ENCODE measurements around the gene PARVA. TPM values are rescaled to one million over a fixed set of nuclear protein-coding genes. Genes with fewer than 3 reads are reported as not detected.

PARVA gene
- total and polyA plus RNA-seq, 2 of the 4 experiments (the other 2 are of a cell fraction), result 65.2 to 80.2 TPM

- intact Hi-C loops (cut with micrococcal nuclease) (no loop called here), dilution Hi-C loops (cut with HindIII; ENCODE audit: low sequenced_read_pairs, unreplicated experiment) (no loop called here), in situ Hi-C loops (cut with MboI; ENCODE audit: low sequenced_read_pairs) (no loop called here)
- H4K8ac ChIP-seq (ENCODE audit: low read depth in 2 of 2, low read length in 2 of 2), result peak overlapping the region in 1 of 2 experiments; percentile 33; a peak in 2 of 4 replicates
- peaks cover 75% of the 10 kb centered on the region for H4K20me1 ChIP-seq (ENCODE audit: insufficient read depth, low read length)
- no peak overlapping the region for H3K56ac ChIP-seq (ENCODE audit: extremely low read depth, insufficient read depth, low read length)
- CTCF ChIA-PET, result no interaction called here
- TF ChIP-seq CHD1 (IDR thresholded peaks at IDR 0.05; ENCODE audit: low read depth, low read length) (no peak), NFE2L2 (IDR thresholded peaks at IDR 0.05; ENCODE audit: low read depth, low read length) (no peak), RFX5 (IDR thresholded peaks at IDR 0.05; ENCODE audit: low read depth, low read length) (no peak), ELK1 (IDR thresholded peaks at IDR 0.05; ENCODE audit: borderline replicate concordance, low read depth, low read length) (no peak), FOS (IDR thresholded peaks at IDR 0.05; ENCODE audit: low read depth, low read length) (no peak), MAFK (IDR thresholded peaks at IDR 0.05; ENCODE audit: low read depth, low read length) (no peak), MXI1 (IDR thresholded peaks at IDR 0.05; ENCODE audit: borderline replicate concordance, low read depth, low read length) (no peak), RAD21 (IDR thresholded peaks at IDR 0.05; ENCODE audit: low read length) (no peak), RCOR1 (IDR thresholded peaks at IDR 0.05; ENCODE audit: insufficient replicate concordance, low read length) (no peak), CEBPB (IDR thresholded peaks at IDR 0.05; ENCODE audit: low read depth, low read length) (no peak; the same call in 1 of the 2 replicates), SMC3 (IDR thresholded peaks at IDR 0.05; ENCODE audit: low read depth, low read length) (no peak)
- no peak overlapping the region for H2BK15ac ChIP-seq (ENCODE audit: low read depth, low read length)
- no TSS peak for BruUV-seq (replicated peaks)
- H3K23ac ChIP-seq (ENCODE audit: low read depth, low read length), result peak overlapping the region; percentile 7; the same call in 1 of the 2 replicates
- H3K9me3 ChIP-seq (ENCODE audit: control insufficient read depth, insufficient read depth, low read length), result peaks cover 3% of the 10 kb centered on the region; the same call in 1 of the 2 replicates
- DNase-seq (no peak), ATAC-seq (ENCODE audit: low read depth) (peak; percentile 37; the same call in 1 of the 2 replicates)
- peak overlapping the region; percentile 28; the same call in 1 of the 2 replicates for H3K4ac ChIP-seq (ENCODE audit: low read depth, low read length)
- no peak overlapping the region for H4K91ac ChIP-seq (ENCODE audit: insufficient read depth, low read depth, low read length)
- H3K36me3 ChIP-seq (ENCODE audit: control insufficient read depth, insufficient read depth, low read length), result peaks cover 9% of the 10 kb centered on the region
- peak overlapping the region; percentile 6; the same call in 1 of the 2 replicates for H3K27ac ChIP-seq (ENCODE audit: insufficient read depth, low read length)
- no peak overlapping the region for H2AFZ ChIP-seq (replicated peaks; ENCODE audit: low read length, poor library complexity)
- peak overlapping the region; percentile 7 for H2BK5ac ChIP-seq (ENCODE audit: low read depth, low read length, poor library complexity, severe bottlenecking)
- no peak overlapping the region for H2BK20ac ChIP-seq (ENCODE audit: low read depth, low read length)
- peaks cover 38% of the 10 kb centered on the region for H3K4me1 ChIP-seq (ENCODE audit: control insufficient read depth, insufficient read depth, low read length)
- POLR2A ChIA-PET (ENCODE audit: unreplicated experiment), result no interaction called here
- no peak overlapping the region for H2BK120ac ChIP-seq (ENCODE audit: low read depth, low read length)
- H3K79me1 ChIP-seq (ENCODE audit: low read depth in 1 of 2, low read length in 2 of 2), result peaks cover 34 to 88% of the 10 kb centered on the region in 2 experiments
- H3K14ac ChIP-seq (replicated peaks; ENCODE audit: low read depth, low read length), result 0 out of 2 replicates have a peak overlapping the region, but pooled peaks have one; percentile 27
- peaks cover 42% of the 10 kb centered on the region for H3K9me1 ChIP-seq (ENCODE audit: insufficient read depth, low read length)
- H3K4me2 ChIP-seq (ENCODE audit: low read depth, low read length), result no peak overlapping the region
- H3K18ac ChIP-seq (ENCODE audit: low read depth, low read length), result no peak overlapping the region; the same call in 1 of the 2 replicates
- no peak overlapping the region; the same call in 1 of the 2 replicates for H4K5ac ChIP-seq (ENCODE audit: low read depth, low read length)
- H2AK9ac ChIP-seq (replicated peaks; ENCODE audit: low read depth, low read length, poor library complexity), result no peak overlapping the region
- H3K4me3 ChIP-seq (ENCODE audit: insufficient read depth, low read depth, low read length), result no peak overlapping the region
- H3K27me3 ChIP-seq (ENCODE audit: control insufficient read depth, insufficient read depth, low read length), result no peaks in the 10 kb centered on the region
- H3K9ac ChIP-seq (ENCODE audit: low read depth, low read length), result no peak overlapping the region
- WGBS, 2 experiments (ENCODE audit: extremely low coverage in 2 of 2, insufficient read length in 1 of 2), result no CpG with 5 or more reads among the region's 10 CpGs
- no peak overlapping the region; the same call in 1 of the 2 replicates for H2AK5ac ChIP-seq (ENCODE audit: low read depth, low read length)
Observed at GRCh38 chr11:12389676-12390657, 12.6 kb downstream of the PARVA start.
